ENCODE data around the gene PHETA2. TPM values are rescaled to one million over a fixed set of nuclear protein-coding genes. Genes with fewer than 3 reads are reported as not detected.
A peak's percentile ranks its signal among the peaks of the same experiment; 100 is the strongest.

The PHETA2 gene
- total and polyA plus RNA-seq, 2 of the 13 experiments (the other 11 are each of a cell fraction or from before 2014, with no cell fraction given) = 0.07 TPM; not detected in 1

- intact Hi-C loops (cut with micrococcal nuclease; ENCODE audit: unreplicated experiment) (loop anchor here (10.0 kb wide), 1 partner anchor 422 kb away; the partner anchor contains the start of gene MEI1), in situ Hi-C loops (cut with HindIII; ENCODE audit: extremely low pct_ligation_motif_present, low pct_unique_long_range_greater_than_20kb) (no loop called here)
- CTCF ChIA-PET (ENCODE audit: low intra/inter-chr PET ratio, low total read pairs) = interaction anchor here (1.6 kb wide), 1 partner anchor 327 kb away, joined by 4 read pairs; no protein-coding TSS in a partner anchor
- H3K27ac ChIP-seq (ENCODE audit: extremely low read length, insufficient read depth, low read length) = no peak overlapping the region
- FAIRE-seq (no peak), DNase-seq (ENCODE audit: low spot score) (no peak), ATAC-seq (peak; percentile 30; the same call in 1 of the 3 replicates)
- no peak overlapping the region for H2AFZ ChIP-seq (ENCODE audit: low read length)
- no peaks in the 10 kb centered on the region for H3K79me2 ChIP-seq (ENCODE audit: insufficient read depth, low read length)
- BruUV-seq (replicated peaks) = no TSS peak
- 70% methylated on average over 4 of the region's 4 CpGs for WGBS (ENCODE audit: low lambda C conversion rate)
- no peaks in the 10 kb centered on the region for H4K20me1 ChIP-seq (ENCODE audit: insufficient read depth, low read length)
- no peak overlapping the region for H3K4me2 ChIP-seq (ENCODE audit: low read depth, low read length)
- no peak overlapping the region for H3K9ac ChIP-seq (ENCODE audit: insufficient read depth, low read depth, low read length)
- H3K9me3 ChIP-seq (ENCODE audit: low read length) = peaks cover 10% of the 10 kb centered on the region; the same call in 1 of the 2 replicates
- no peaks in the 10 kb centered on the region for H3K36me3 ChIP-seq (replicated peaks in 1 of 2; ENCODE audit: control insufficient read depth in 1 of 2, insufficient read depth in 2 of 2, low read length in 2 of 2)
- no peaks in the 10 kb centered on the region for H3K27me3 ChIP-seq (ENCODE audit: control insufficient read depth in 1 of 2, insufficient read depth in 2 of 2, low read length in 2 of 2)
- POLR2A ChIA-PET = no interaction called here
- no peak overlapping the region for H3K4me3 ChIP-seq (replicated peaks in 1 of 3; ENCODE audit: insufficient read depth in 1 of 3, low read depth in 2 of 3, low read length in 3 of 3)
- H3K4me1 ChIP-seq (ENCODE audit: insufficient read depth, low read length) = peaks cover 12% of the 10 kb centered on the region
- TF ChIP-seq NFAT5 (CRISPR knock-in tag; IDR thresholded peaks at IDR 0.05) (no peak), ZNF574 (CRISPR knock-in tag; IDR thresholded peaks at IDR 0.05) (peak; percentile 88), ZNF441 (CRISPR knock-in tag; IDR thresholded peaks at IDR 0.05; ENCODE audit: borderline replicate concordance) (no peak), EZH2 (conservative IDR thresholded peaks at IDR 0.05; ENCODE audit: low read depth, low read length) (no peak), ZSCAN21 (CRISPR knock-in tag; IDR thresholded peaks at IDR 0.05; ENCODE audit: borderline replicate concordance) (no peak), RXRA (CRISPR knock-in tag; IDR thresholded peaks at IDR 0.05) (no peak), NFYB (CRISPR knock-in tag; IDR thresholded peaks at IDR 0.05) (no peak), TOE1 (CRISPR knock-in tag; IDR thresholded peaks at IDR 0.05) (no peak), ZHX2 (IDR thresholded peaks at IDR 0.05; ENCODE audit: low read depth) (no peak), ZHX2 (CRISPR knock-in tag; IDR thresholded peaks at IDR 0.05; ENCODE audit: borderline replicate concordance) (no peak)
Measured at GRCh38 chr22:42116848-42117424, 42.9 kb downstream of the PHETA2 start.
